Measurements from ENCODE around the gene RHOF. TPM values are rescaled to one million over a fixed set of nuclear protein-coding genes. Genes with fewer than 3 reads are reported as not detected.
A peak's percentile ranks its signal among the peaks of the same experiment; 100 is the strongest.
"Not testable (repeated sequence)": the region's sequence is repeated elsewhere in the genome, so short reads cannot be mapped to it uniquely, and the experiment has no call there.

RHOF gene
- total RNA-seq, 1 donor from 2014 or later = 5.1 TPM

GRCh38 chr12:121791671-121792551 is 1.6 kb downstream of the RHOF start:
- no peak for DNase-seq

- DNase-seq = not testable (repeated sequence)
These were observed 2.7 kb downstream of the RHOF start for GRCh38 chr12:121790785-121791184.

GRCh38 chr12:121789800-121790728 is 3.4 kb downstream of the RHOF start:
- no peak for DNase-seq

GRCh38 chr12:121789233-121789781 is 4.2 kb downstream of the RHOF start:
- DNase-seq = no peak

GRCh38 chr12:121788176-121788818 is 5.2 kb downstream of the RHOF start:
- no peak for DNase-seq

GRCh38 chr12:121787063-121788025 is 6.1 kb downstream of the RHOF start:
- no peak for DNase-seq

- no peak for DNase-seq
These were observed 7.1 kb downstream of the RHOF start for GRCh38 chr12:121786440-121786825.

GRCh38 chr12:121784460-121784859 is 9.0 kb downstream of the RHOF start:
- peak; percentile 12 for DNase-seq

- no peak for DNase-seq
These were observed 9.7 kb downstream of the RHOF start for GRCh38 chr12:121783766-121784165.

GRCh38 chr12:121781998-121782979 is 11.2 kb downstream of the RHOF start:
- no peak for DNase-seq

- peak; percentile 16 for DNase-seq
These were observed 11.9 kb downstream of the RHOF start for GRCh38 chr12:121781484-121781997.

GRCh38 chr12:121780429-121780828 is 13.1 kb downstream of the RHOF start:
- DNase-seq = no peak

- DNase-seq = no peak
These were observed 14.0 kb downstream of the RHOF start for GRCh38 chr12:121779422-121779895.

GRCh38 chr12:121778567-121779421 is 14.7 kb downstream of the RHOF start:
- DNase-seq = no peak

- DNase-seq = no peak
These were observed 17.0 kb downstream of the RHOF start for GRCh38 chr12:121776190-121777098.

GRCh38 chr12:121775501-121775900 is 18.0 kb downstream of the RHOF start:
- DNase-seq = no peak

GRCh38 chr12:121774968-121775474 is 18.5 kb downstream of the RHOF start:
- no peak for DNase-seq

Measured in skin of body (tissue), 2 donors.